Neuronal stem cell (in vitro differentiated cells): Measurements from ENCODE around the gene CEP128.

Experiments
- DNase-seq: peaks from one replicate; pipeline ENCODE4 v3.0.0-alpha.2; 2013; ENCODE audit warnings: low spot score
- H2AFZ ChIP-seq: one replicate; pipeline ENCODE4 v1.6.1; 2013; ENCODE audit warnings: mild to moderate bottlenecking, low read length, inconsistent platforms
- H2AK5ac ChIP-seq: 2 replicates; pipeline ENCODE4 v1.6.1; 2013; ENCODE audit warnings: low read depth, mild to moderate bottlenecking, inconsistent platforms, low read length, moderate library complexity, mixed read lengths
- H2BK120ac ChIP-seq: 2 replicates; pipeline ENCODE4 v1.6.1; 2013; ENCODE audit warnings: low read depth, mild to moderate bottlenecking, inconsistent platforms, low read length, moderate library complexity, mixed read lengths
- H2BK12ac ChIP-seq: one replicate; pipeline ENCODE4 v1.6.1; 2013; ENCODE audit warnings: low read length, inconsistent platforms
- H2BK15ac ChIP-seq: 2 replicates; pipeline ENCODE4 v1.6.1; 2013; ENCODE audit warnings: mild to moderate bottlenecking, low read length, inconsistent platforms, mixed read lengths
- H2BK5ac ChIP-seq: one replicate; pipeline ENCODE4 v1.6.1; 2013; ENCODE audit warnings: inconsistent platforms, mild to moderate bottlenecking, low read length, moderate library complexity
- H3K14ac ChIP-seq: one replicate; pipeline ENCODE4 v1.6.1; 2013; ENCODE audit warnings: low read length, inconsistent platforms
- H3K18ac ChIP-seq: 2 replicates; pipeline ENCODE4 v1.6.1; 2013; ENCODE audit warnings: low read length, inconsistent platforms
- H3K23ac ChIP-seq: 2 replicates; pipeline ENCODE4 v1.6.1; 2013; ENCODE audit warnings: low read depth, mild to moderate bottlenecking, mixed read lengths, low read length, inconsistent platforms; ENCODE audit not compliant: poor library complexity
- H3K27ac ChIP-seq: replicated peaks from 3 replicates; pipeline ENCODE4 v1.5.1; 2013; ENCODE audit warnings: low read length, inconsistent platforms
- H3K27me3 ChIP-seq, 3 experiments: 2 replicates each; pipeline ENCODE4 v1.6.1; 2013; ENCODE audit warnings: low read length in 3 of 3, mild to moderate bottlenecking in 2 of 3, inconsistent platforms in 1 of 3, low read depth in 1 of 3, mixed read lengths in 1 of 3, moderate library complexity in 1 of 3; ENCODE audit not compliant: control insufficient read depth in 3 of 3, insufficient read depth in 3 of 3
- H3K36me3 ChIP-seq, 2 donors: replicated peaks in 1 of 2; 2 replicates each; pipeline ENCODE4 v1.6.1; 2013; ENCODE audit warnings: low read length in 2 of 2; ENCODE audit not compliant: control insufficient read depth in 2 of 2, insufficient read depth in 2 of 2
- H3K4ac ChIP-seq: 2 replicates; pipeline ENCODE4 v1.6.1; 2013; ENCODE audit warnings: inconsistent platforms, mild to moderate bottlenecking, low read length, moderate library complexity
- H3K4me1 ChIP-seq, 2 donors: 1 replicate in 1 of 2; 2 replicates in 1 of 2; pipeline ENCODE4 v1.6.1; 2013; ENCODE audit warnings: low read length in 2 of 2, low read depth in 1 of 2; ENCODE audit not compliant: control insufficient read depth in 2 of 2, insufficient read depth in 1 of 2
- H3K4me2 ChIP-seq: one replicate; pipeline ENCODE4 v1.6.1; 2013; ENCODE audit warnings: mild to moderate bottlenecking, low read length, inconsistent platforms; ENCODE audit not compliant: insufficient read depth, poor library complexity, severe bottlenecking
- H3K4me3 ChIP-seq, 2 donors: 2 replicates each; pipeline ENCODE4 v1.5.1; 2013; ENCODE audit warnings: low read length in 2 of 2, mild to moderate bottlenecking in 2 of 2, inconsistent platforms in 1 of 2, moderate library complexity in 1 of 2
- H3K79me1 ChIP-seq: one replicate; pipeline ENCODE4 v1.6.1; 2013; ENCODE audit warnings: low read depth, mild to moderate bottlenecking, inconsistent platforms, low read length, moderate library complexity
- H3K9ac ChIP-seq: one replicate; pipeline ENCODE4 v1.6.1; 2013; ENCODE audit warnings: mild to moderate bottlenecking, low read depth, low read length, inconsistent platforms; ENCODE audit not compliant: poor library complexity
- H3K9me3 ChIP-seq, 2 donors: replicated peaks in 1 of 2; 2 replicates each; pipeline versions ENCODE3 to v1.6.1; 2013; ENCODE audit warnings: low read length in 2 of 2, mild to moderate bottlenecking in 2 of 2, inconsistent platforms in 1 of 2, low read depth in 1 of 2, mixed read lengths in 1 of 2, moderate library complexity in 1 of 2; ENCODE audit not compliant: control insufficient read depth in 2 of 2, insufficient read depth in 1 of 2
- H4K8ac ChIP-seq: one replicate; pipeline ENCODE4 v1.6.1; 2013; ENCODE audit warnings: low read depth, mild to moderate bottlenecking, inconsistent platforms, low read length, moderate library complexity
- H4K91ac ChIP-seq: one replicate; pipeline ENCODE4 v1.6.1; 2013; ENCODE audit warnings: low read length, low read depth, mild to moderate bottlenecking, inconsistent platforms; ENCODE audit not compliant: poor library complexity
- WGBS, 2 donors: extraction: QIAGEN DNeasy Blood & Tissue Kit; methylation state at CpG; one replicate each; pipeline ENCODE4 v1.1.7; 2013; ENCODE audit warnings: missing lambda C conversion rate in 2 of 2, mixed read lengths in 1 of 2; ENCODE audit not compliant: insufficient read length in 2 of 2, insufficient replicate concordance in 1 of 2; ENCODE audit errors: extremely low coverage in 2 of 2; 5-methylcytosine and 5-hydroxymethylcytosine counted together

The CEP128 gene

DNA sequence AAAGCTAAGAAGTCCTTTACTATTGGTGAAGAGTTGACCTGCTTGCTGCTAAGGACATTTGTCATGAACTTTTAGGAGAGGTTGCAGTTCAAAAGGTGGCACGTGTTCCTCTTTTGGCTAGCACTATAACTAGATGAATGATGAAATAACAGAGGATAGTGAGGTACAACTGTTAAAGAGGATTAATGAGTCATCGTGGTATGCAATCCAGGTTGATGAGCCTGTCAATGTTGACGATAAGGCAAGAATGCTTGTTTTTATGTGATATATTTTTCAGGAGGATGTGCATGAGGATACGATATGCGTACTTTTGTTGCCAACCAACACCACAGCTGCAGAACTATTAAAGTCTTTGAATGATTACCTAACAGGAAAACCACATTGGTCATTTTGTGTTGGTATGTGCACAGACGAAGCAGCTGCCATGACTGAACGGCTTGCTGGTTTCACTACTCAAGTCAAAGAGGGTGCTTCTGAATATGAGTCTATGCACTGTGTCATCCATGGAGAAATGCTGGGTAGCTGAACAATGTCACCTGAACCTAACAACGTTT, 10.6 kb downstream of the CEP128 start:
- Histone ChIP-seq H3K4me1 (no peaks in the 10 kb centered on the region), H4K91ac (no peak overlapping the region), H3K9me3 (no peaks in the 10 kb centered on the region), H2BK12ac (no peak overlapping the region), H2AFZ (no peak overlapping the region), H2AK5ac (no peak overlapping the region), H3K23ac (no peak overlapping the region), H3K27ac (no peak overlapping the region), H3K9ac (no peak overlapping the region), H2BK15ac (no peak overlapping the region), H3K27me3 (no peaks in the 10 kb centered on the region), H3K4me2 (no peak overlapping the region), H2BK120ac (no peak overlapping the region), H3K4me3 (no peak overlapping the region), H3K18ac (no peak overlapping the region), H3K79me1 (no peaks in the 10 kb centered on the region), H4K8ac (no peak overlapping the region), H3K14ac (no peak overlapping the region), H2BK5ac (no peak overlapping the region), H3K4ac (no peak overlapping the region), H3K36me3 (peaks cover 0 to 3% of the 10 kb centered on the region in 2 donors)
- WGBS, 2 donors, result no CpG with 5 or more reads among the region's 8 CpGs
- DNase-seq, result no peak

DNA sequence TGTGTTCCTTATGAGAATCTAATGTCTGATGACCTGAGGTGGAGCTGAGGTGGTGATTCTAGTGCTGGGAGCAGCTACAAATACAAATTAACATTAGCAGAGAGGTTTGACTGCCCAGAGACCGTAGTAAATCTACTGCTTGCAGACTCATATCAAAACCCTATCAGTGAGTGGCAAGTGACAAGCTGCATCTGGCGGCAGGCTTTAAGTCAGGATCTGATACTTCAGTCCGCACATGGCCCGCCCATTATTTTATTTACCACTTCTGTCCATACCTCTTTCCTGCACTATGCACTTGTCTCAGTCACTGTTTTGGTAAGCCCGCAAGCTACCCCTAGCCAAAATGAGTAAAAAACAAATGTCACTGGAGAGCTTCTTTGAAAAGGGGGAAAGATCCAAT, 11.4 kb downstream of the CEP128 start:
- Histone ChIP-seq H3K79me1 (no peaks in the 10 kb centered on the region), H3K9me3 (peaks cover 0 to 8% of the 10 kb centered on the region in 2 donors), H4K91ac (no peak overlapping the region), H3K4ac (no peak overlapping the region), H3K18ac (no peak overlapping the region), H3K23ac (no peak overlapping the region), H2BK15ac (no peak overlapping the region), H3K4me2 (no peak overlapping the region), H4K8ac (no peak overlapping the region), H3K27me3 (no peaks in the 10 kb centered on the region), H3K36me3 (no peaks in the 10 kb centered on the region), H3K9ac (no peak overlapping the region), H2BK12ac (no peak overlapping the region), H2BK5ac (no peak overlapping the region), H2BK120ac (no peak overlapping the region), H3K4me3 (no peak overlapping the region), H3K14ac (no peak overlapping the region), H2AFZ (no peak overlapping the region), H3K4me1 (no peaks in the 10 kb centered on the region), H2AK5ac (no peak overlapping the region), H3K27ac (no peak overlapping the region)
- no peak for DNase-seq
- no CpG with 5 or more reads among the region's 5 CpGs for WGBS, 2 donors

DNA sequence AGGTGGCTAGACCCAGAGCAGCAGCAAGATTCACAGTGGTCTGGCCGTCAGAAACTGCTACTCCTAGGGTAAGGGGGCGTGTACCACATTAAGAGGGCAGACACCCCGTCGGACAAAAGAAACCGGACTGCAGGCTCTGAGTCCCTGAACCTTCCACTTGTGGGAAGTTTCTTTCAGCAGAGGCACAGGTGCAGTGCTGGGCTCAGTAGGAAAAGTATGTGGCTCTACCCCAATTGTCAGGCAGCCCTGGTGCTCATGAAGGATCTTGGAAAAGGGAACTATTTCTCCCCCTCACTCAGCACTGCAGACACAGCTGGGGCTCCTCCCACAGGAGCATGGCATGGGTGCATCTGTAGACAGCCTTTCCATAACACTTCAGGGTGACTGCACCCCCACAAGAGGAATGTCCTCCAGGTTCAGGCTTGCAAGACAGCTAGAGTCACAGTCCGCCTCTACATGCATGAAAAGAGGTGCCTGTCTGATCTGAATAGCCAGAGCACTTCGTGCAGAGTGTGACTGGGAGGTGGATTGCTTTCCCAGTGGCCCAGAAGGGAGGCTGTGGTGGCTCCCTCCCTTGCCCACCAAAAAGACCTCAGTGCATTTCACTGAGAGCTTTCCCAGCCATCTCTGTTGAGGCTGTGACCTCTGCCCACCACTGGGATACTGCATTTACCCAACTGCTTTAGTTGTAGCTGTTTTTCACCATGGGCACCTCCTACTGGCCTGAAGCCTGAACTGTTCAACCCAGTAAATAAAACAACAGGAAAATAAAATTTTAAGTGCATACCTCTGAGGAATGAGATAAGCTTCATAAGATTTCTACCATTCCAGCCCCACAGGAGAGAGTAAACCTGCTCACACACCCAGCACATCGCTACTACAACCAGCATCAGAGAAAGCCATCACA, 14.2 kb downstream of the CEP128 start:
- Histone ChIP-seq H4K91ac (no peak overlapping the region), H3K27me3 (no peaks in the 10 kb centered on the region), H3K18ac (no peak overlapping the region), H2AFZ (no peak overlapping the region), H3K4ac (no peak overlapping the region), H4K8ac (no peak overlapping the region), H3K79me1 (no peaks in the 10 kb centered on the region), H3K4me3 (no peak overlapping the region), H3K36me3 (no peaks in the 10 kb centered on the region), H2BK120ac (no peak overlapping the region), H3K14ac (no peak overlapping the region), H3K27ac (no peak overlapping the region), H3K9ac (no peak overlapping the region), H2BK15ac (no peak overlapping the region), H3K4me1 (no peaks in the 10 kb centered on the region), H2BK12ac (no peak overlapping the region), H3K9me3 (peaks cover 0 to 9% of the 10 kb centered on the region in 2 donors), H3K23ac (no peak overlapping the region), H2BK5ac (no peak overlapping the region), H3K4me2 (no peak overlapping the region), H2AK5ac (no peak overlapping the region)
- DNase-seq, result no peak
- WGBS, 2 donors, result no CpG with 5 or more reads among the region's 8 CpGs

DNA sequence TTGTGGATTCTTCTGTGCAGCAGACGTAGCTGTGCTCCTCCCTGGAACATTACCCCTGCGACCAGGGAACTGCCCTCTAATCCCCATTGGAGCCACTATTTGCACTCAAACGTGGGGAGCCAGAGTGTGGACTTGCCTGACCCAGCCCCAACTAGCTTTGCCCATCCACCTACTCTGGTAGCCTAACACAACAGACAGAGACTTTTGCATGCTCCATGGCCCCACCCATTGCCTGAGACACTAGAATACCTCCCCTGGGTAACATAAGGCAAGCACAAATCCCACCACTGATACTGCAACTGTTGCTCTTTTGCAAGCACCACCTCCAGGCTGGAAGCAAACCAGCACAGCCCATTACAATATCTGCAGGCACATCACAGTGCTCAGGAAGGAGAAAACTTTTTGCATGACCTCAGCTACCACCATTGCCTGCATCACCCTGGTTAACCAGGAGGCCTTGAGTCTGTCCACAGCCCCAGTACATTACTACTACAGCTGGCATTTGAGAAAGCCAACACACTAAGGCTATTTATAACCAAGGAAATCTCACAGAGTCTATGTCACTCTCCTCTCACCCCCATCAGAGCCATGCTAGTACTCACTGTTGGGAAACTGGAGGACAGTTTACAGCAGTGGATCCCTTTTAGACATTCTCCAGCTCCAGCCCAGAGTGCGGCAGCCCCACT, 15.0 kb downstream of the CEP128 start:
- Histone ChIP-seq H3K4ac (no peak overlapping the region), H4K8ac (no peak overlapping the region), H3K14ac (no peak overlapping the region), H2BK5ac (no peak overlapping the region), H3K18ac (no peak overlapping the region), H3K4me3 (no peak overlapping the region), H3K79me1 (no peaks in the 10 kb centered on the region), H2BK12ac (no peak overlapping the region), H3K23ac (no peak overlapping the region), H2BK15ac (no peak overlapping the region), H3K4me2 (no peak overlapping the region), H2AFZ (no peak overlapping the region), H3K9me3 (peaks cover 0 to 9% of the 10 kb centered on the region in 2 donors), H3K27ac (no peak overlapping the region), H2BK120ac (no peak overlapping the region), H3K9ac (no peak overlapping the region), H2AK5ac (no peak overlapping the region), H4K91ac (no peak overlapping the region), H3K4me1 (no peaks in the 10 kb centered on the region), H3K27me3 (no peaks in the 10 kb centered on the region), H3K36me3 (no peaks in the 10 kb centered on the region)
- WGBS, 2 donors, result no CpG with 5 or more reads among the region's 4 CpGs
- no peak for DNase-seq
